ENCODE data around the gene TBC1D1. TPM values are rescaled to one million over a fixed set of nuclear protein-coding genes. Genes with fewer than 3 reads are reported as not detected.

TBC1D1 gene
- total and polyA plus RNA-seq, 2 donors (not counting 3 experiments of a cell fraction or from before 2014, with no cell fraction given), result 63.5 to 116 TPM

DNA sequence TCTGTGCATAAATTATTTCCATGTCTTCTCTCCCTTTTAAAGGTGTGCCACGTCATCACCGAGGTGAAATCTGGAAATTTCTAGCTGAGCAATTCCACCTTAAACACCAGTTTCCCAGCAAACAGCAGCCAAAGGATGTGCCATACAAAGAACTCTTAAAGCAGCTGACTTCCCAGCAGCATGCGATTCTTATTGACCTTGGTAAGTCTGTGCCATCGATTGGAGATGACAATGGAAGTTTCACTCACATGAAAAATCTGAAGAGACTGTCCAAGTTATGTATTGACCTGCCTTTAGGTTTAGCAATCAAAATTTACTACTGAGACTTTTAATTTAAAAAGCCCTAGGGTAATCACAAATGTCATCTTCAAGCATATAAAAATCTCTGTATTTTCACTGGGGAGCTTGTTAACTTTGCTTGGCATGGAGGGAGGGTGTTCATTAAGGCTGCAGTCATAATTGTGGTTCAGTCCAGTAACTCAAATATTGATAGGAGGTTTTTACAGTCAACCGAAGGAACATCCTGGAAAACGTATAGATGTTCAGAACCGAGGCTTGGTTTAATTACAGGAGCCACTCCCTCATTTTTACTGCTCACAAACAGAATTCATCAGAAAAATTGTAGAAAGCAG is 212.2 kb downstream of the TBC1D1 start:
- Histone ChIP-seq H3K79me2 (ENCODE audit: control insufficient read depth, insufficient read depth, low read length) (no peaks in the 10 kb centered on the region), H3K27me3 (ENCODE audit: control insufficient read depth in 2 of 2, insufficient read depth in 2 of 2, low read length in 2 of 2) (no peaks in the 10 kb centered on the region), H3K27ac (ENCODE audit: insufficient read depth, low read depth, low read length) (no peak overlapping the region), H4K20me1 (replicated peaks; ENCODE audit: control insufficient read depth, extremely low read depth, insufficient read depth, low read length) (no peaks in the 10 kb centered on the region), H3K4me1 (ENCODE audit: control insufficient read depth, extremely low read depth, insufficient read depth, low read length) (peaks cover 18% of the 10 kb centered on the region), H2AFZ (ENCODE audit: low read depth, low read length) (no peak overlapping the region), H3K36me3 (ENCODE audit: control insufficient read depth in 2 of 2, extremely low read depth in 1 of 2, insufficient read depth in 2 of 2, low read length in 2 of 2) (peaks cover 0 to 2% of the 10 kb centered on the region in 2 experiments), H3K9me1 (replicated peaks; ENCODE audit: control insufficient read depth, extremely low read depth, insufficient read depth, low read length) (no peaks in the 10 kb centered on the region), H3K9ac (replicated peaks; ENCODE audit: extremely low read depth, insufficient read depth, low read length) (no peak overlapping the region), H3K4me2 (ENCODE audit: insufficient read depth, low read length) (no peak overlapping the region), H3K9me3 (replicated peaks; ENCODE audit: control insufficient read depth, insufficient read depth, low read length) (no peaks in the 10 kb centered on the region), H3K4me3 (replicated peaks in 1 of 3; ENCODE audit: insufficient read depth in 1 of 3, low read depth in 1 of 3, low read length in 3 of 3) (no peak overlapping the region)
- FAIRE-seq (no peak), DNase-seq (ENCODE audit: low read depth, low spot score) (no peak)
- CTCF ChIA-PET, result no interaction called here
- BruUV-seq (replicated peaks), result no TSS peak
- intact Hi-C loops (cut with micrococcal nuclease) (no loop called here), dilution Hi-C loops (cut with MboI; ENCODE audit: extremely low pct_ligation_motif_present, low sequenced_read_pairs) (no loop called here)
- POLR2A ChIA-PET, result no interaction called here
- TF ChIP-seq, protein P1, sequence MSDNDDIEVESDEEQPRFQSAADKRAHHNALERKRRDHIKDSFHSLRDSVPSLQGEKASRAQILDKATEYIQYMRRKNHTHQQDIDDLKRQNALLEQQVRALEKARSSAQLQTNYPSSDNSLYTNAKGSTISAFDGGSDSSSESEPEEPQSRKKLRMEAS (IDR thresholded peaks at IDR 0.05; ENCODE audit: insufficient read depth, insufficient read length), result no peak
- TF ChIP-seq POLR2A (IDR thresholded peaks at IDR 0.05; ENCODE audit: low read depth, low read length) (no peak), JUN (IDR thresholded peaks at IDR 0.05; ENCODE audit: borderline replicate concordance, insufficient read depth, insufficient read length, low read depth) (no peak), POLR2AphosphoS5 (IDR thresholded peaks at IDR 0.05; ENCODE audit: insufficient read depth, low read depth, low read length) (no peak), EZH2 (IDR thresholded peaks at IDR 0.05; ENCODE audit: borderline replicate concordance, low read depth, low read length, severe bottlenecking) (no peak)

DNA sequence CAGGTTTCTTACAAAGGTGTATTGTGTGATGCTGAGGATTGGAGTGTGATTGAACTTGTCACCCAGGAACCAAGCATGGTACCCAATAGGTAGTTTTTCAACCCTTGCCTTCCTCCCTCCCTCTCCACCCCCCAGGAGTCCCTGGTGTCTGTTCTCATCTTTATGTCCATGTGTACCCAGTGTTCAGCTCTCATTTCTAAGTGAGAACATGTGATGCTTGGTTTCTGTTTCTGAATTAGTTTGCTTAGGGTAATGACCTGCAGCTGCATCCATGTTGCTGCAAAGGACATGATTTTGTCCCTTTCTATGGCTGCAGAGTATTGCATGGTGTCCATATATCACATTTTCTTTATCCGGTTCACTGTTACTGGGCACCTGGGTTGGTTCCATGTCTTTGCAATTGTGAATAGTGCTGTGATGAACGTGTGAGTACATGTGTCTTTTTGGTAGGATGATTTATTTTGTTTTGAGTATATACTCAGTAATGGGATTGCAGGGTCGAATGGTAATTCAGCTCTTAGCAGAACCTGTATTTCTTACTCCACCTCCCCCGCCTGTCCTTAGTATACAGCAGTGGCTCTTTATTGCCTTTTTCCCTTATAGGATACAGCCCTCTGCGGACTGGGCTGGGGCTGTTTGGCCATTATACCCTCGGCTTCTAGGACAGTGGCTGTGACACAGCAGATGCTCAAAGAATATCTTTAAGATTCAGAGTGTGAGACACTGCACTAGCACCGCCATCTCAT is 214.8 kb downstream of the TBC1D1 start:
- no peak overlapping the region for H3K4me3 ChIP-seq (replicated peaks in 1 of 3; ENCODE audit: insufficient read depth in 1 of 3, low read depth in 1 of 3, low read length in 3 of 3)
- peaks cover 0 to 2% of the 10 kb centered on the region in 2 experiments for H3K36me3 ChIP-seq (ENCODE audit: control insufficient read depth in 2 of 2, extremely low read depth in 1 of 2, insufficient read depth in 2 of 2, low read length in 2 of 2)
- H3K27ac ChIP-seq (ENCODE audit: insufficient read depth, low read depth, low read length), result no peak overlapping the region
- ChIA-PET CTCF (interaction anchor here (1.1 to 1.4 kb wide), 3 partner anchors 8 to 15 kb away, joined by 3 to 5 read pairs (median 3); no protein-coding TSS in a partner anchor), POLR2A (no interaction called here)
- dilution Hi-C loops (cut with MboI; ENCODE audit: extremely low pct_ligation_motif_present, low sequenced_read_pairs), result no loop called here
- H4K20me1 ChIP-seq (replicated peaks; ENCODE audit: control insufficient read depth, extremely low read depth, insufficient read depth, low read length), result no peaks in the 10 kb centered on the region
- TF ChIP-seq POLR2A (IDR thresholded peaks at IDR 0.05; ENCODE audit: low read depth, low read length) (no peak), JUN (IDR thresholded peaks at IDR 0.05; ENCODE audit: borderline replicate concordance, insufficient read depth, insufficient read length, low read depth) (no peak), MYC (IDR thresholded peaks at IDR 0.05; ENCODE audit: low read depth, low read length) (no peak), GATA2 (IDR thresholded peaks at IDR 0.05; ENCODE audit: insufficient read depth, insufficient read length, low read depth, low read length) (no peak)
- TF ChIP-seq, protein P1 (IDR thresholded peaks at IDR 0.05; ENCODE audit: insufficient read depth, insufficient read length), result no peak
- no TSS peak for BruUV-seq (replicated peaks)
- peaks cover 6% of the 10 kb centered on the region for H3K4me1 ChIP-seq (ENCODE audit: control insufficient read depth, extremely low read depth, insufficient read depth, low read length)
- H3K4me2 ChIP-seq (ENCODE audit: insufficient read depth, low read length), result no peak overlapping the region
- no peaks in the 10 kb centered on the region for H3K9me1 ChIP-seq (replicated peaks; ENCODE audit: control insufficient read depth, extremely low read depth, insufficient read depth, low read length)
- no peaks in the 10 kb centered on the region for H3K27me3 ChIP-seq (ENCODE audit: control insufficient read depth in 2 of 2, insufficient read depth in 2 of 2, low read length in 2 of 2)
- FAIRE-seq, result no peak
- no peak for DNase-seq (ENCODE audit: low read depth, low spot score)
- H3K9me3 ChIP-seq (replicated peaks; ENCODE audit: control insufficient read depth, insufficient read depth, low read length), result no peaks in the 10 kb centered on the region
- no peak overlapping the region for H2AFZ ChIP-seq (ENCODE audit: low read depth, low read length)
- H3K79me2 ChIP-seq (ENCODE audit: control insufficient read depth, insufficient read depth, low read length), result no peaks in the 10 kb centered on the region
- H3K9ac ChIP-seq (replicated peaks; ENCODE audit: extremely low read depth, insufficient read depth, low read length), result no peak overlapping the region
- intact Hi-C loops (cut with micrococcal nuclease), result no loop called here

Data from endothelial cell of umbilical vein (primary cell).